Motor neuron (in vitro differentiated cells): ENCODE results near the gene PRR33. TPM values are rescaled to one million over a fixed set of nuclear protein-coding genes. Genes with fewer than 3 reads are reported as not detected.
A peak's percentile ranks its signal among the peaks of the same experiment; 100 is the strongest.

Experiments
- ATAC-seq, 8 experiments: fragments of 200-7000 bp; cut with Tn5 transposase; replicated peaks in 6 of 8; 2 replicates each; pipeline ENCODE4 v1.8.0; 2021; ENCODE audit warnings: mild to moderate bottlenecking in 8 of 8, moderate library complexity in 8 of 8
- H3K27ac ChIP-seq, 2 donors: fragments of 250-450 bp; sonication (Bioruptor Pico); 2 replicates each; pipeline ENCODE4 v1.9.0; 2021; ENCODE audit warnings: antibody characterized with exemption in 2 of 2, mild to moderate bottlenecking in 2 of 2, moderate library complexity in 1 of 2
- H3K4me1 ChIP-seq, 2 donors: fragments of 250-450 bp; sonication (Bioruptor Pico); replicated peaks in 1 of 2; 2 replicates each; pipeline ENCODE4 v1.6.1; 2021; ENCODE audit warnings: antibody characterized with exemption in 2 of 2, mild to moderate bottlenecking in 2 of 2, moderate library complexity in 1 of 2
- H3K4me3 ChIP-seq, 5 donors: fragments of 250-450 bp; sonication (Bioruptor Pico); 2 replicates each; pipeline ENCODE4 v1.9.0; 2021; ENCODE audit warnings: antibody characterized with exemption in 5 of 5, mild to moderate bottlenecking in 5 of 5, moderate library complexity in 4 of 5
- WGBS, 10 experiments: fragments of 450-650 bp; shearing (Covaris generic); methylation state at CpG; one replicate each; pipeline ENCODE4 v1.0.0; 2022; 5-methylcytosine and 5-hydroxymethylcytosine counted together
- in situ Hi-C, 9 experiments: fragments of 400-800 bp; cut with MboI; loops; one replicate each; pipeline ENCODE4 v1.15.0; 2021; ENCODE audit warnings: low sequenced_read_pairs in 9 of 9, low pct_unique_long_range_greater_than_20kb in 2 of 9; ENCODE audit not compliant: unreplicated experiment in 9 of 9
- total RNA-seq, 8 experiments: library from RNA; unstranded; fragments of 300-600 nt; gene quantifications; 2 replicates each; pipeline versions ENCODE4 v1.2.3 to v1.2.4, GENCODE V29; 2022

Gene PRR33
- total RNA-seq, 8 experiments from 2014 or later, result 0.13 to 1.1 (median 0.25) TPM; not detected in 2

- Histone ChIP-seq H3K27ac (no peak overlapping the region), H3K4me1 (no peaks in the 10 kb centered on the region), H3K4me3 (no peak overlapping the region)
- no peak for ATAC-seq
- in situ Hi-C loops, result loop anchor here in 1 of 9 experiments (25.0 kb wide), 1 partner anchor 263 kb away; the partner anchor contains the start of genes INS and TH
- WGBS, 10 experiments, result 33 to 87% (median 77%) methylated on average over 1 to 4 of the region's 4 CpGs; no CpG with 5 or more reads in 3 of the 10 experiments
These were observed 7.4 kb upstream of the PRR33 start for GRCh38 chr11:1899090-1899489.

GRCh38 chr11:1896923-1897322 lies 5.2 kb upstream of the PRR33 start:
- WGBS, 10 experiments, result 49 to 100% (median 79%) methylated on average over 3 to 11 of the region's 12 CpGs; no CpG with 5 or more reads in 1 of the 10 experiments
- in situ Hi-C loops, result loop anchor here in 1 of 9 experiments (25.0 kb wide), 1 partner anchor 265 kb away; the partner anchor contains the start of genes INS and TH

GRCh38 chr11:1896468-1896867 lies 4.8 kb upstream of the PRR33 start:
- Histone ChIP-seq H3K4me3 (no peak overlapping the region), H3K27ac (no peak overlapping the region), H3K4me1 (no peaks in the 10 kb centered on the region)
- no peak for ATAC-seq
- 55 to 100% (median 76%) methylated on average over 2 to 10 of the region's 10 CpGs for WGBS, 10 experiments
- in situ Hi-C loops, result loop anchor here in 1 of 9 experiments (25.0 kb wide), 1 partner anchor 266 kb away; the partner anchor contains the start of genes INS and TH

More at GRCh38 chr11:1896923-1897322, 5.2 kb upstream of the PRR33 start:
- Histone ChIP-seq H3K4me3 (no peak overlapping the region), H3K4me1 (no peaks in the 10 kb centered on the region), H3K27ac (no peak overlapping the region)
- no peak for ATAC-seq

DNA sequence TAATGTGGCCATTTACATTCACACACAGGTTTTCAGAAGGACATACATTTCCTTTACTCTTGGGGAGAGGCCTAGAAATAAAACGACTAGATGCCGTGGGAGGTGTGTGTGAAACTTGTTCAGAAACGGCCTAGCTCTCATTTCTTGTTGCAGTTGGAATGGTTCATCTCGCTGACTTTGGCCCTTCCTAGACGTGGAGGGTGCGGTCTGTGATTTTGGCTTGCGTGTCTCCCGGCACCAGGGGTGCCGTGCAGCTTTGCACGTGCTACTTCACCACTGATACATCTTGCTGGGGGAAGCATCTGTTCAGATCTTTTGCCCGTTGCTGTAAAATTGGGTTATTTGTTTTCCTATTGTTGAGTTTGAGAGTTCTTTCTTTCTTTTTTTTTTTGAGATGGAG lies 3.1 kb upstream of the PRR33 start:
- no peak overlapping the region for H3K27ac ChIP-seq
- WGBS, 10 experiments, result 57 to 92% (median 72%) methylated on average over 1 to 8 of the region's 11 CpGs; no CpG with 5 or more reads in 4 of the 10 experiments
- in situ Hi-C loops, result loop anchor here in 1 of 9 experiments (25.0 kb wide), 1 partner anchor 268 kb away; the partner anchor contains the start of genes INS and TH
- no peak for ATAC-seq
- no peaks in the 10 kb centered on the region for H3K4me1 ChIP-seq
- H3K4me3 ChIP-seq, result no peak overlapping the region

GRCh38 chr11:1893581-1894359 lies 2.1 kb upstream of the PRR33 start:
- 17 to 83% (median 61%) methylated on average over 1 to 4 of the region's 5 CpGs; no CpG with 5 or more reads in 2 of the 10 experiments for WGBS, 10 experiments
- in situ Hi-C loops, result loop anchor here in 1 of 9 experiments (25.0 kb wide), 1 partner anchor 269 kb away; the partner anchor contains the start of genes INS and TH
- H3K4me3 ChIP-seq, result no peak overlapping the region
- ATAC-seq, result no peak
- H3K27ac ChIP-seq, result no peak overlapping the region
- no peaks in the 10 kb centered on the region for H3K4me1 ChIP-seq

DNA sequence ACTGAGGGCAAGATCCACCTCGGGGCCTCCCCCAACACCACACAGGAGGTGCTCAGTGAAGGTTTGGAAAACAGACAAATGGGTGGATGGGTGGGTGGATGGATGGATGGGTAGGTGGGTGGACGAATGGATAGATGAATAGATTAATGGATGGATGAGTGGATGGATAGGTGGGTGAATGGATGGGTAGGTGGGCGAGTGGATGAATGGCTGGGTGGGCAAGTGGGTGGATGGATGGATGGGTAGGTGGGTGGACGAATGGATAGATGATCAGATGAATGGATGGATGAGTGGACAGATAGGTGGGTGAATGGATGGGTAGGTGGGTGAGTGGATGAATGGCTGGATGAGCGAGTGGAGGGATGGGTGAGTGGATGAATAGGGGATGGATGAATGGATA lies 863 bp upstream of the PRR33 start:
- Histone ChIP-seq H3K4me1 (no peaks in the 10 kb centered on the region), H3K4me3 (no peak overlapping the region), H3K27ac (no peak overlapping the region)
- 0 to 71% (median 42%) methylated on average over 1 to 4 of the region's 5 CpGs; no CpG with 5 or more reads in 3 of the 10 experiments for WGBS, 10 experiments
- no peak for ATAC-seq
- in situ Hi-C loops, result loop anchor here in 1 of 9 experiments (25.0 kb wide), 1 partner anchor 270 kb away; the partner anchor contains the start of genes INS and TH

GRCh38 chr11:1892116-1892515 lies 421 bp upstream of the PRR33 start:
- in situ Hi-C loops, result loop anchor here in 1 of 9 experiments (25.0 kb wide), 1 partner anchor 270 kb away; the partner anchor contains the start of genes INS and TH
- WGBS, 10 experiments, result 71 to 100% (median 92%) methylated on average over 1 to 2 of the region's 7 CpGs; no CpG with 5 or more reads in 7 of the 10 experiments
- Histone ChIP-seq H3K4me3 (no peak overlapping the region), H3K4me1 (no peaks in the 10 kb centered on the region), H3K27ac (no peak overlapping the region)
- ATAC-seq, result peak in 1 of 8 experiments; percentile 5

DNA sequence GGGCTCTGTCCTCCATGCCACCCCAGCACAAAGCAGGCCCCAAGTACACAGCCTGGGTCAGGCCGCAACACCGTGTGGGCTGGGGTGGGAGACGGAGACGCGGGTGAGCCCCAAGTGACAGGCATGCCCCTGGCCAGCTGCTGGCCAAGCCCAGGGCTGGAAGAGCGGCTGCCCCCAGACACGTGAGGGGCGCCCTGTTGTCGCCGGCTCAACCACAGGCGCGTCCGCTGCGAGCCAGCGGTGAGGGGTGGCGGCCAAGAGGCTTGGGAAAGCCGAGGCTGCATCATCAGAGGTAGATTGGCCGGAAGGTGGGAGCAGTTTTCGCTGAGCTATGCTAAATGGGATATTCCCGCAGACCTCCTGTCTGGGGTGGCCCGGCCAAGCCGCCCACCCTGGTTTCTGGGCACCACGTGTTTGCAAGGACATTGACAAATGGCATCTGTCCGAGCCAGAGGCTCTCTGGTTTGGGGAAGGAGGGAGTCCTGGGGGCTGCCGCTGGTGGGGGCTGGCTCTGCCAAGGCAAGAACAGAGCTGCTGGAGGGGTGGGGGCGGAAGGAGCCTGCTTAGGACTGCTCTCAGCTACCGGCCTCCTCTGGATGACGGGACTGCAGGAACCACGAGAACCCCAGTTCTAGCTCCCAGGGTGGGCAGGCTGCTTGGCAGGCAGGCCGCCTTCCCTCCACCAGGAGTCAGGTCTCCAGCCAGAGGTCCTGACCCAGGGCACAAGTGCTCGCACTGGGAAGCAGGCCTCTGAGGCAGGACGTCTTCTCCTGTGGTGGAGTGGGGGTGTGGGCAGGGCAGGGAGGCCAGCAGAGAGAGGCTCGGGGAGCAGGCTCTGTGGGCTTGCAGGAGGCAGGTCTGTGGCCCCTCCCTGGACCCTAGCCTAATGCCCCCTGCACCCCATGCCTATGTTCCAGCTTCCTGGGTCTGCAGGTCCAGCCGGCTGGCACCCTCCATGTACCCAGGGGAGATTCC lies 552 bp downstream of the PRR33 start:
- in situ Hi-C loops, result loop anchor here in 1 of 9 experiments (25.0 kb wide), 1 partner anchor 271 kb away; the partner anchor contains the start of genes INS and TH

DNA sequence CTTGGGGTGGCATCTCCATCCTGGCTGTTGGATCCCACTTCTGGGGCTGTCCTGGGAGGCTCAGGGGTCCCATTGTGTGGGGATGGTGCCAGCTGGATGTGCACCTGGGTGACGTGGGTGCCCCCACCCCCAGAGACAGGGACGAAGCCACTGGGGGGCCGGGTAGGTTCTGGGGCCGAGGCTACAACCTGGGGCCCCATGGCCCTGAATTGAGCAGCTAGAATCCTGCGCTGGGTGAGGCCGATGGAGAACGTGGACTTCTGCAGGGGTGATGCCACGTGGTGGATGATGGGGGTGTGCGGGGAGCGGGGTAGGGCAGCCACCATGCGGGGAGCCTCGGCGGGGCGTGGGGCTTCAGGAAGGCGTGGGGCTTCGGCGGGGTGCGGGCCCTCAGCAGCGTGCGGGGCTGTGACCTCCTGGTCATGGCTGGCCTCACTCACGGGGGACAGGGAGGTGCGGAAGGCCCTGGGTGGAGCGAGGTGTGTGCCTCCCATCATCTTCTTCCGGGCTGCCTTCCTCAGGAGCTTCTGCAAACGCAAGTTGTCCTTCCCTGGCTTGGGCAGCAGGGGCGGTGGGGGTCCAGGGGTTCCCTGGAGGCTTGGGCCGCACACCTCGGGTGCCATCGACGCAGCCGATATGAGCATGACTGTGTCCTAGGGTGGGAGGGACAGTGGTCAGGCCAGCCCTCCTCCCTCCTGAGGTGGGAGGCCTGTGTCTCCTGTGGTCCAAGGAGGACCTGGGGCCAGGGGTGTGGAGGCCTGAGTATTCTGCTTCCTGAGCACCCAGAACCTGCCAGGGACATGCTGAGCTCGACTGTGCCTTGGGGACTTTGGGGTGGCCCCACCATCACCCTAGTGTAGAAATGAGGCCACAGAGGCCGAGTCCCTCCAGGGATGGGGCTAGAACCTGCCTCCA lies 1.5 kb downstream of the PRR33 start:
- no peak overlapping the region for H3K4me3 ChIP-seq
- 40 to 60% methylated on average over 1 to 2 of the region's 33 CpGs; no CpG with 5 or more reads in 8 of the 10 experiments for WGBS, 10 experiments
- H3K4me1 ChIP-seq, result no peaks in the 10 kb centered on the region
- no peak overlapping the region for H3K27ac ChIP-seq
- in situ Hi-C loops, result loop anchor here in 1 of 9 experiments (25.0 kb wide), 1 partner anchor 272 kb away; the partner anchor contains the start of genes INS and TH
- no peak for ATAC-seq

More for the DNA sequence above, 552 bp downstream of the PRR33 start:
- Histone ChIP-seq H3K27ac (no peak overlapping the region), H3K4me1 (no peaks in the 10 kb centered on the region), H3K4me3 (no peak overlapping the region)
- peak in 1 of 8 experiments; percentile 2 for ATAC-seq
- 68 to 100% (median 100%) methylated on average over 2 to 7 of the region's 34 CpGs; no CpG with 5 or more reads in 7 of the 10 experiments for WGBS, 10 experiments

- Histone ChIP-seq H3K4me1 (no peaks in the 10 kb centered on the region), H3K4me3 (no peak overlapping the region), H3K27ac (no peak overlapping the region)
- 67% methylated on average over 4 of the region's 34 CpGs; no CpG with 5 or more reads in 9 of the 10 experiments for WGBS, 10 experiments
- ATAC-seq, result no peak
- in situ Hi-C loops, result loop anchor here in 1 of 9 experiments (25.0 kb wide), 1 partner anchor 273 kb away; the partner anchor contains the start of genes INS and TH
These were observed 2.3 kb downstream of the PRR33 start for GRCh38 chr11:1889224-1889930.

DNA sequence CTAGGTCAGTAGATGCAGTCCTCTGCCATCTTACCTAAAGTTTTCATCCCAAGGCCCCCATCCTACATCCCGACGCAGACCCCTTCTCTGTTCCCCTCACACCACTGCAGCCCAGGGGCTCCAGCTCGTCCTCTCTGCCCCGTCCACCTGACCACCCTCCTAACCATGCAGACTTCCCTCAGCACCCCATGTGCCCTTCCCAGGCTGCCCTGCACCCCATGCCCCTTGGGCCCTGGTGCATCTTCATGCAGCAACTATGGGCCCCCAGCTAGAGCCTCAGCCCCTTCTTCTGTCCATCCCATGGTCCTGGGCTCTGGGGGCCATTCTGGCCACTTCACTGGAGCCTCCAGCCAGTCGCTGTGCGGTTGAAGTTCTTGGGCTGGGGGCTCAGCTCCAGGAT lies 2.9 kb downstream of the PRR33 start:
- Histone ChIP-seq H3K4me1 (no peaks in the 10 kb centered on the region), H3K27ac (no peak overlapping the region), H3K4me3 (no peak overlapping the region)
- no peak for ATAC-seq
- in situ Hi-C loops, result loop anchor here in 1 of 9 experiments (25.0 kb wide), 1 partner anchor 273 kb away; the partner anchor contains the start of genes INS and TH
- WGBS, 10 experiments, result 70 to 83% (median 78%) methylated on average over 1 to 6 of the region's 6 CpGs; no CpG with 5 or more reads in 6 of the 10 experiments
